ENCODE data around the gene HOXA3.

GRCh38 chr7:27122077-27122910 lies 30.1 kb downstream of the HOXA3 start:
- TF ChIP-seq POLR2AphosphoS5 (IDR thresholded peaks at IDR 0.05; ENCODE audit: low read depth, low read length) = no peak
- no peak for TF ChIP-seq POLR2A (IDR thresholded peaks at IDR 0.05; ENCODE audit: control extremely low read depth in 1 of 2, low read depth in 2 of 2, low read length in 2 of 2)
- TF ChIP-seq, protein P1, sequence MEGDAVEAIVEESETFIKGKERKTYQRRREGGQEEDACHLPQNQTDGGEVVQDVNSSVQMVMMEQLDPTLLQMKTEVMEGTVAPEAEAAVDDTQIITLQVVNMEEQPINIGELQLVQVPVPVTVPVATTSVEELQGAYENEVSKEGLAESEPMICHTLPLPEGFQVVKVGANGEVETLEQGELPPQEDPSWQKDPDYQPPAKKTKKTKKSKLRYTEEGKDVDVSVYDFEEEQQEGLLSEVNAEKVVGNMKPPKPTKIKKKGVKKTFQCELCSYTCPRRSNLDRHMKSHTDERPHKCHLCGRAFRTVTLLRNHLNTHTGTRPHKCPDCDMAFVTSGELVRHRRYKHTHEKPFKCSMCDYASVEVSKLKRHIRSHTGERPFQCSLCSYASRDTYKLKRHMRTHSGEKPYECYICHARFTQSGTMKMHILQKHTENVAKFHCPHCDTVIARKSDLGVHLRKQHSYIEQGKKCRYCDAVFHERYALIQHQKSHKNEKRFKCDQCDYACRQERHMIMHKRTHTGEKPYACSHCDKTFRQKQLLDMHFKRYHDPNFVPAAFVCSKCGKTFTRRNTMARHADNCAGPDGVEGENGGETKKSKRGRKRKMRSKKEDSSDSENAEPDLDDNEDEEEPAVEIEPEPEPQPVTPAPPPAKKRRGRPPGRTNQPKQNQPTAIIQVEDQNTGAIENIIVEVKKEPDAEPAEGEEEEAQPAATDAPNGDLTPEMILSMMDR (IDR thresholded peaks at IDR 0.05; ENCODE audit: control extremely low read depth in 1 of 3, insufficient read depth in 1 of 3, low read depth in 1 of 3, low read length in 3 of 3) = no peak
- TF ChIP-seq, protein P2, sequence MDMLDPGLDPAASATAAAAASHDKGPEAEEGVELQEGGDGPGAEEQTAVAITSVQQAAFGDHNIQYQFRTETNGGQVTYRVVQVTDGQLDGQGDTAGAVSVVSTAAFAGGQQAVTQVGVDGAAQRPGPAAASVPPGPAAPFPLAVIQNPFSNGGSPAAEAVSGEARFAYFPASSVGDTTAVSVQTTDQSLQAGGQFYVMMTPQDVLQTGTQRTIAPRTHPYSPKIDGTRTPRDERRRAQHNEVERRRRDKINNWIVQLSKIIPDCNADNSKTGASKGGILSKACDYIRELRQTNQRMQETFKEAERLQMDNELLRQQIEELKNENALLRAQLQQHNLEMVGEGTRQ (IDR thresholded peaks at IDR 0.05; ENCODE audit: low read length) = no peak
- TF ChIP-seq TBP (IDR thresholded peaks at IDR 0.05; ENCODE audit: low read depth, low read length) = no peak
- TF ChIP-seq YY1 (IDR thresholded peaks at IDR 0.05; ENCODE audit: low read depth, low read length) = 0 out of 2 replicates have a peak, but pooled peaks have one; percentile 32
- TF ChIP-seq SIN3A (conservative IDR thresholded peaks at IDR 0.05 in 1 of 2, IDR thresholded peaks at IDR 0.05 in 1 of 2; ENCODE audit: low read depth in 1 of 2, low read length in 2 of 2) = no peak
- TF ChIP-seq PHF8 (conservative IDR thresholded peaks at IDR 0.05; ENCODE audit: low read depth, low read length) = no peak
- TF ChIP-seq, protein P3, sequence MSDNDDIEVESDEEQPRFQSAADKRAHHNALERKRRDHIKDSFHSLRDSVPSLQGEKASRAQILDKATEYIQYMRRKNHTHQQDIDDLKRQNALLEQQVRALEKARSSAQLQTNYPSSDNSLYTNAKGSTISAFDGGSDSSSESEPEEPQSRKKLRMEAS (IDR thresholded peaks at IDR 0.05) = no peak
- no peak for TF ChIP-seq CREB1 (IDR thresholded peaks at IDR 0.05)
- no peak for TF ChIP-seq CHD2 (IDR thresholded peaks at IDR 0.05; ENCODE audit: low read length)
- no peak for TF ChIP-seq ASH2L (IDR thresholded peaks at IDR 0.05; ENCODE audit: low read length)
- no peak for TF ChIP-seq RBBP5 (IDR thresholded peaks at IDR 0.05; ENCODE audit: borderline replicate concordance, low read depth, low read length)
- TF ChIP-seq TAF1 (IDR thresholded peaks at IDR 0.05; ENCODE audit: low read depth, low read length) = no peak
